Right atrium auricular region (tissue), 2 donors: Measurements from ENCODE around the gene RAB44. TPM values are rescaled to one million over a fixed set of nuclear protein-coding genes. Genes with fewer than 3 reads are reported as not detected.

ENCODE experiments used
- DNase-seq: peaks from one replicate; pipeline ENCODE4 v3.0.0-alpha.2; 2019; ENCODE audit warnings: low spot score
- H3K27ac ChIP-seq, 2 donors: fragments of 200-600 bp; sonication (generic); 1 replicate in 1 of 2; 2 replicates in 1 of 2; pipeline ENCODE4 v1.5.1; 2016 to 2019
- H3K27me3 ChIP-seq, 2 donors: fragments of 200-600 bp; sonication (generic); one replicate each; pipeline versions ENCODE4 v1.5.1 to v1.6.0; 2017 to 2019
- H3K36me3 ChIP-seq: fragments of 200-600 bp; sonication (generic); one replicate; pipeline ENCODE4 v1.5.1; 2016
- H3K4me1 ChIP-seq, 2 donors: fragments of 200-600 bp; sonication (generic); one replicate each; pipeline versions ENCODE4 v1.5.1 to v1.6.0; 2017 to 2019
- H3K4me3 ChIP-seq, 2 donors: fragments of 200-600 bp; sonication (generic); 1 replicate in 1 of 2; 2 replicates in 1 of 2; pipeline ENCODE4 v1.5.1; 2017 to 2019; ENCODE audit warnings: mild to moderate bottlenecking in 1 of 2, moderate library complexity in 1 of 2
- H3K9me3 ChIP-seq, 2 donors: fragments of 200-600 bp; sonication (generic); one replicate each; pipeline ENCODE4 v1.5.1; 2019
- CTCF ChIP-seq, 2 donors: fragments of 200-600 bp; sonication (generic); IDR thresholded peaks; one replicate each; pipeline ENCODE4 v1.5.1; 2019; ENCODE audit warnings: antibody characterized with exemption in 2 of 2
- total RNA-seq, 2 donors: library from RNA; depleted of rRNA; stranded (reverse); fragments of >200 nt; gene quantifications; one replicate each; pipeline ENCODE4 v1.1.0, GENCODE V29; 2016

RAB44 gene
- total RNA-seq, 2 donors from 2014 or later: 0.12 TPM; not detected in 1

GRCh38 chr6:36749829-36750489, 52.3 kb downstream of the RAB44 start:
- H3K27ac ChIP-seq: no peak overlapping the region
- no peak overlapping the region for H3K4me3 ChIP-seq
- no peak for TF ChIP-seq CTCF (IDR thresholded peaks at IDR 0.05)
- DNase-seq: no peak
- H3K4me1 ChIP-seq: peaks cover 0 to 7% of the 10 kb centered on the region in 2 donors
- no peaks in the 10 kb centered on the region for H3K36me3 ChIP-seq
- H3K27me3 ChIP-seq: no peaks in the 10 kb centered on the region
- H3K9me3 ChIP-seq: no peaks in the 10 kb centered on the region

GRCh38 chr6:36751091-36751490, 53.5 kb downstream of the RAB44 start:
- H3K4me3 ChIP-seq: no peak overlapping the region
- no peaks in the 10 kb centered on the region for H3K36me3 ChIP-seq
- H3K27ac ChIP-seq: no peak overlapping the region
- peaks cover 0 to 12% of the 10 kb centered on the region in 2 donors for H3K4me1 ChIP-seq
- TF ChIP-seq CTCF (IDR thresholded peaks at IDR 0.05): no peak
- no peak for DNase-seq
- H3K9me3 ChIP-seq: no peaks in the 10 kb centered on the region
- no peaks in the 10 kb centered on the region for H3K27me3 ChIP-seq

GRCh38 chr6:36751833-36752186, 54.2 kb downstream of the RAB44 start:
- Histone ChIP-seq H3K27me3 (no peaks in the 10 kb centered on the region), H3K36me3 (no peaks in the 10 kb centered on the region), H3K9me3 (no peaks in the 10 kb centered on the region), H3K4me3 (no peak overlapping the region), H3K4me1 (peaks cover 0 to 15% of the 10 kb centered on the region in 2 donors), H3K27ac (no peak overlapping the region)
- TF ChIP-seq CTCF (IDR thresholded peaks at IDR 0.05): no peak
- DNase-seq: no peak

- TF ChIP-seq CTCF (IDR thresholded peaks at IDR 0.05): no peak
- Histone ChIP-seq H3K4me3 (no peak overlapping the region), H3K27me3 (no peaks in the 10 kb centered on the region), H3K27ac (no peak overlapping the region), H3K9me3 (no peaks in the 10 kb centered on the region), H3K4me1 (peaks cover 0 to 15% of the 10 kb centered on the region in 2 donors), H3K36me3 (no peaks in the 10 kb centered on the region)
- DNase-seq: no peak
These were observed 54.7 kb downstream of the RAB44 start for GRCh38 chr6:36752187-36752885.

GRCh38 chr6:36752886-36753506, 55.4 kb downstream of the RAB44 start:
- Histone ChIP-seq H3K9me3 (no peaks in the 10 kb centered on the region), H3K27me3 (no peaks in the 10 kb centered on the region), H3K27ac (no peak overlapping the region), H3K36me3 (no peaks in the 10 kb centered on the region), H3K4me1 (peaks cover 0 to 15% of the 10 kb centered on the region in 2 donors), H3K4me3 (no peak overlapping the region)
- DNase-seq: no peak
- no peak for TF ChIP-seq CTCF (IDR thresholded peaks at IDR 0.05)
